NB4 (cell line): Measurements from ENCODE around the gene CCDC57.

Source experiments
- MAX ChIP-seq: IDR thresholded peaks from 2 replicates; pipeline ENCODE4 v1.6.1; 2011; ENCODE audit warnings: low read depth, low read length
- MYC ChIP-seq: IDR thresholded peaks from 2 replicates; pipeline ENCODE4 v1.6.1; 2011; ENCODE audit warnings: low read depth, low read length
- POLR2A ChIP-seq: IDR thresholded peaks from 2 replicates; pipeline ENCODE4 v1.6.1; 2011; ENCODE audit warnings: mild to moderate bottlenecking; ENCODE audit not compliant: insufficient read length; ENCODE audit errors: extremely low read depth
- TF ChIP-seq, protein P1 (sequence below): IDR thresholded peaks from one replicate; pipeline ENCODE4 v1.5.1; 2012; ENCODE audit warnings: low read depth, low read length

- TF ChIP-seq, protein P1, sequence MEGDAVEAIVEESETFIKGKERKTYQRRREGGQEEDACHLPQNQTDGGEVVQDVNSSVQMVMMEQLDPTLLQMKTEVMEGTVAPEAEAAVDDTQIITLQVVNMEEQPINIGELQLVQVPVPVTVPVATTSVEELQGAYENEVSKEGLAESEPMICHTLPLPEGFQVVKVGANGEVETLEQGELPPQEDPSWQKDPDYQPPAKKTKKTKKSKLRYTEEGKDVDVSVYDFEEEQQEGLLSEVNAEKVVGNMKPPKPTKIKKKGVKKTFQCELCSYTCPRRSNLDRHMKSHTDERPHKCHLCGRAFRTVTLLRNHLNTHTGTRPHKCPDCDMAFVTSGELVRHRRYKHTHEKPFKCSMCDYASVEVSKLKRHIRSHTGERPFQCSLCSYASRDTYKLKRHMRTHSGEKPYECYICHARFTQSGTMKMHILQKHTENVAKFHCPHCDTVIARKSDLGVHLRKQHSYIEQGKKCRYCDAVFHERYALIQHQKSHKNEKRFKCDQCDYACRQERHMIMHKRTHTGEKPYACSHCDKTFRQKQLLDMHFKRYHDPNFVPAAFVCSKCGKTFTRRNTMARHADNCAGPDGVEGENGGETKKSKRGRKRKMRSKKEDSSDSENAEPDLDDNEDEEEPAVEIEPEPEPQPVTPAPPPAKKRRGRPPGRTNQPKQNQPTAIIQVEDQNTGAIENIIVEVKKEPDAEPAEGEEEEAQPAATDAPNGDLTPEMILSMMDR = no peak
- TF ChIP-seq POLR2A (no peak), MAX (no peak), MYC (no peak)
Measured at GRCh38 chr17:82058230-82058854, 154.3 kb downstream of the CCDC57 start.
